ENCODE measurements around the gene ITGAV. TPM values are rescaled to one million over a fixed set of nuclear protein-coding genes. Genes with fewer than 3 reads are reported as not detected.
A peak's percentile ranks its signal among the peaks of the same experiment; 100 is the strongest.

Gene ITGAV
- total RNA-seq, 1 donor = 311 TPM

- Histone ChIP-seq H3K36me3 (ENCODE audit: insufficient read depth, low read length) (no peaks in the 10 kb centered on the region), H3K27me3 (ENCODE audit: insufficient read depth, low read length) (no peaks in the 10 kb centered on the region), H3K4me2 (ENCODE audit: insufficient read depth, low read length) (peak overlapping the region; percentile 36), H3K79me2 (ENCODE audit: insufficient read depth, low read length) (peaks cover 98% of the 10 kb centered on the region), H2AFZ (ENCODE audit: low read length) (no peak overlapping the region), H4K20me1 (ENCODE audit: insufficient read depth, low read length) (peaks cover 46% of the 10 kb centered on the region), H3K4me3 (ENCODE audit: insufficient read depth, low read length) (no peak overlapping the region), H3K27ac (ENCODE audit: low read depth, low read length) (no peak overlapping the region), H3K4me1 (ENCODE audit: insufficient read depth, low read length) (peaks cover 32% of the 10 kb centered on the region), H3K9me3 (ENCODE audit: low read depth, low read length) (no peaks in the 10 kb centered on the region)
- TF ChIP-seq, protein P1, sequence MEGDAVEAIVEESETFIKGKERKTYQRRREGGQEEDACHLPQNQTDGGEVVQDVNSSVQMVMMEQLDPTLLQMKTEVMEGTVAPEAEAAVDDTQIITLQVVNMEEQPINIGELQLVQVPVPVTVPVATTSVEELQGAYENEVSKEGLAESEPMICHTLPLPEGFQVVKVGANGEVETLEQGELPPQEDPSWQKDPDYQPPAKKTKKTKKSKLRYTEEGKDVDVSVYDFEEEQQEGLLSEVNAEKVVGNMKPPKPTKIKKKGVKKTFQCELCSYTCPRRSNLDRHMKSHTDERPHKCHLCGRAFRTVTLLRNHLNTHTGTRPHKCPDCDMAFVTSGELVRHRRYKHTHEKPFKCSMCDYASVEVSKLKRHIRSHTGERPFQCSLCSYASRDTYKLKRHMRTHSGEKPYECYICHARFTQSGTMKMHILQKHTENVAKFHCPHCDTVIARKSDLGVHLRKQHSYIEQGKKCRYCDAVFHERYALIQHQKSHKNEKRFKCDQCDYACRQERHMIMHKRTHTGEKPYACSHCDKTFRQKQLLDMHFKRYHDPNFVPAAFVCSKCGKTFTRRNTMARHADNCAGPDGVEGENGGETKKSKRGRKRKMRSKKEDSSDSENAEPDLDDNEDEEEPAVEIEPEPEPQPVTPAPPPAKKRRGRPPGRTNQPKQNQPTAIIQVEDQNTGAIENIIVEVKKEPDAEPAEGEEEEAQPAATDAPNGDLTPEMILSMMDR (IDR thresholded peaks at IDR 0.05; ENCODE audit: extremely low read depth, low read depth, low read length) = no peak
- DNase-seq (ENCODE audit: insufficient read length, low spot score, missing footprints) = no peak
Observed at GRCh38 chr2:186594001-186594722, 4.3 kb downstream of the ITGAV start.

DNA sequence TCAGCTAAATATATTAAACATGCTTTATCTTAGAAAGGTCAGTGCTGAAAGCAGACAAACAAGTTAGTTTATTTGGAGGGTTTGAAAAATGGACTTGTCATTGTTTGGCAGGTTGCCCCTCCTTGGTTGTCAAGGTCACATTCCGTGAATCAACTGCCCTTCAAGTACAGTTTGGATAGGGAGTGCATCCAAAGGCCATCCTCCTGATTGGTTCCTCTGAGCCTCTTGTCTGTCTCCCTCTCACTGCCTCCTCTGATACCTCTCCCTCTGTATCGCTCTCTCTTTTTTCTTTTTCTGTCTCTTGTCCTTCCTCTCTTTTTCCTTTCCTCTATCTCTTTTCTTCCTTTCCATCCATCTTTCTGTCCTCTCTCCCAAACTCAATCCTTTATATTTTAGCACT, 5.4 kb downstream of the ITGAV start:
- H3K4me3 ChIP-seq (ENCODE audit: insufficient read depth, low read length) = no peak overlapping the region
- no peaks in the 10 kb centered on the region for H3K27me3 ChIP-seq (ENCODE audit: insufficient read depth, low read length)
- peaks cover 98% of the 10 kb centered on the region for H3K79me2 ChIP-seq (ENCODE audit: insufficient read depth, low read length)
- no peaks in the 10 kb centered on the region for H3K9me3 ChIP-seq (ENCODE audit: low read depth, low read length)
- no peak for DNase-seq (ENCODE audit: insufficient read length, low spot score, missing footprints)
- peaks cover 47% of the 10 kb centered on the region for H4K20me1 ChIP-seq (ENCODE audit: insufficient read depth, low read length)
- H3K36me3 ChIP-seq (ENCODE audit: insufficient read depth, low read length) = no peaks in the 10 kb centered on the region
- no peak overlapping the region for H2AFZ ChIP-seq (ENCODE audit: low read length)
- no peak overlapping the region for H3K4me2 ChIP-seq (ENCODE audit: insufficient read depth, low read length)
- TF ChIP-seq, protein P1 (IDR thresholded peaks at IDR 0.05; ENCODE audit: extremely low read depth, low read depth, low read length) = no peak
- H3K27ac ChIP-seq (ENCODE audit: low read depth, low read length) = no peak overlapping the region
- peaks cover 32% of the 10 kb centered on the region for H3K4me1 ChIP-seq (ENCODE audit: insufficient read depth, low read length)

DNA sequence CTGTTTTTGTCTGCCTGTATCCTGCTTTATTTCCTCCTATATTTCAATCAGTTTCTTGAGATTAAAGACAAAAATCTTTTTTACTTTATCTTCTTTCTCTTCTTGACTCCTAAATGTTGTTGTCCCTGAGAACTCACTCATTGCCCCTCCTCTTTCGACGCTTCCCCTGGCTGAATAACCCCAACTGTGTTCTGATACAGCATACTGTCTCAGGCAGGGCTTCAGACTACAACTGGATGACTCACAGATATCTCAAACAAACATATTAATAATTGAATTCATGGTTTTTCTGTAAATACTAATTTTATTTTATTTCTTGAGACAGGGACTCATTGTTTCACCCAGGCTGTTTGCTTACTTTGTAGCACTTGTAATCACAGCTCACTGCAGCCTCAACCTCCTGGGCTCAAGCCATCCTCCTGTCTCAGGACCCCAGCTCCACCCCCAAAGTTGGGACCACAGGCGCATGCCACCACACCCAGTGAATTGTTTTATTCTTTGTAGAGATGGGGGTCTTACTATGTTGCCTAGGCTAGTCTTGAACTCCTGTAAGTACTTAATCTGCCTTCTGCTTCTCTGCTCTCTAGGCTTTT, 9.4 kb downstream of the ITGAV start:
- Histone ChIP-seq H3K27me3 (ENCODE audit: insufficient read depth, low read length) (no peaks in the 10 kb centered on the region), H4K20me1 (ENCODE audit: insufficient read depth, low read length) (peaks cover 28% of the 10 kb centered on the region), H3K4me2 (ENCODE audit: insufficient read depth, low read length) (no peak overlapping the region), H3K27ac (ENCODE audit: low read depth, low read length) (no peak overlapping the region), H3K9me3 (ENCODE audit: low read depth, low read length) (no peaks in the 10 kb centered on the region), H3K4me3 (ENCODE audit: insufficient read depth, low read length) (no peak overlapping the region), H3K79me2 (ENCODE audit: insufficient read depth, low read length) (peaks cover 64% of the 10 kb centered on the region), H3K4me1 (ENCODE audit: insufficient read depth, low read length) (peaks cover 24% of the 10 kb centered on the region), H2AFZ (ENCODE audit: low read length) (no peak overlapping the region), H3K36me3 (ENCODE audit: insufficient read depth, low read length) (peaks cover 6% of the 10 kb centered on the region)
- DNase-seq (ENCODE audit: insufficient read length, low spot score, missing footprints) = no peak
- TF ChIP-seq, protein P1 (IDR thresholded peaks at IDR 0.05; ENCODE audit: extremely low read depth, low read depth, low read length) = no peak

GRCh38 chr2:186603286-186603685, 13.4 kb downstream of the ITGAV start:
- H3K4me1 ChIP-seq (ENCODE audit: insufficient read depth, low read length) = peaks cover 21% of the 10 kb centered on the region
- H4K20me1 ChIP-seq (ENCODE audit: insufficient read depth, low read length) = peaks cover 9% of the 10 kb centered on the region
- no peak overlapping the region for H3K4me3 ChIP-seq (ENCODE audit: insufficient read depth, low read length)
- H3K36me3 ChIP-seq (ENCODE audit: insufficient read depth, low read length) = peaks cover 23% of the 10 kb centered on the region
- DNase-seq (ENCODE audit: insufficient read length, low spot score, missing footprints) = no peak
- H3K4me2 ChIP-seq (ENCODE audit: insufficient read depth, low read length) = no peak overlapping the region
- H2AFZ ChIP-seq (ENCODE audit: low read length) = no peak overlapping the region
- TF ChIP-seq, protein P1 (IDR thresholded peaks at IDR 0.05; ENCODE audit: extremely low read depth, low read depth, low read length) = no peak
- H3K27me3 ChIP-seq (ENCODE audit: insufficient read depth, low read length) = no peaks in the 10 kb centered on the region
- no peaks in the 10 kb centered on the region for H3K9me3 ChIP-seq (ENCODE audit: low read depth, low read length)
- peaks cover 45% of the 10 kb centered on the region for H3K79me2 ChIP-seq (ENCODE audit: insufficient read depth, low read length)
- H3K27ac ChIP-seq (ENCODE audit: low read depth, low read length) = peak overlapping the region; percentile 9

All from osteoblast (primary cell).